Fibroblast of the aortic adventitia (primary cell): ENCODE measurements around the gene PROCA1. TPM values are rescaled to one million over a fixed set of nuclear protein-coding genes. Genes with fewer than 3 reads are reported as not detected.

ENCODE experiments used
- DNase-seq: peaks from one replicate; pipeline ENCODE4 v3.0.0-alpha.2; 2010; ENCODE audit warnings: low read depth
- H3K4me3 ChIP-seq: 2 replicates; pipeline ENCODE4 v1.5.1; 2011; ENCODE audit warnings: low read depth, mild to moderate bottlenecking, control low read depth, low read length, moderate library complexity
- CTCF ChIP-seq: IDR thresholded peaks from 2 replicates; pipeline ENCODE4 v1.5.1; 2011; ENCODE audit warnings: mild to moderate bottlenecking, low read length, control low read depth, inconsistent platforms; ENCODE audit not compliant: insufficient read depth
- total RNA-seq: library from RNA; depleted of rRNA; stranded (reverse); fragments of >200 nt; gene quantifications from 2 replicates; pipeline ENCODE4 v1.2.3, GENCODE V29; 2012; ENCODE audit warnings: low replicate concordance

Gene PROCA1
- total RNA-seq, 1 donor = 1.5 TPM

DNA sequence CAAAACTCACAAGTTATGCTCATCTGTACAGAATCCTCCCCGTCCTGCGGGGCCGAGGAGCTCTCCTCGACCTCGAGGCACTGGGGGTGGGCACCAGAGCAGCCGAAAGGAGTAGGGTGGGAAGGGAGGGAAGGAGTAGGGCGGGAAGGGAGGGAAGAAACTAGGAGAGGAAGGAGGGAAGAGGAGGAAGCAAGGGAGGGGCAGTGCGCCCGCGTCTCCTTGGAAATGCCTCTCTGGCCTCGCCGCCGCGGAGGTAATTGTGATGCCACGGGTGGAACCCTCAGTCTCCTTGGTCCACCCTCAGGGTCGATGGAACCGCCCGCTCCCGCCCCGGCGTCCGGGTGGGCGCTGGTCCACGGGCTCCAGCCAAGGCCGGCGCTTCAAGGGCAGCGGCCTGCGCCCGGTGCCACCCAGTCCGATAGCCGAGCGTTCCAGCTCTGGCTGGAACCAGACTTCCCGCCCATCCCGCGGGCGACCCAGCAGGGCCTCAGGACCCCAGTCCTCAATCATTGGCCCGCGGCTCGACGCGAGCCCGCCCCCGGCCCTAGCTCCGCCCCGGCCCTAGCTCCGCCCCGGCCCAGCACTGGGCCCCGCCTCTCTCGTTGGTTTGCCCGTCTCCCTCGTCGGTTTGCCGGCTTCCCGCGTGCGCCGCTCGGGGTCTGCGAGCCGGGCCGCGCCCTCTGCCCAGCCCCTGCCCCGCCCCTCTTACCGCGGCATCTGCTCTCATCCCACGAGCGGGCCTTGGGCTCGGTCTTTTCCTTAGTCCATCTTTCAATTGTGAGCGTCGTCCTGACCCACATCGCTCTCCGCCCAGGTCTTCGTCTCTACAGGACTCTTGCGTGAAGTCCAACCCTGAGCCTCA is 596 bp downstream of the PROCA1 start:
- peak overlapping the region; percentile 64 for H3K4me3 ChIP-seq
- no peak for TF ChIP-seq CTCF
- peak; percentile 76 for DNase-seq

DNA sequence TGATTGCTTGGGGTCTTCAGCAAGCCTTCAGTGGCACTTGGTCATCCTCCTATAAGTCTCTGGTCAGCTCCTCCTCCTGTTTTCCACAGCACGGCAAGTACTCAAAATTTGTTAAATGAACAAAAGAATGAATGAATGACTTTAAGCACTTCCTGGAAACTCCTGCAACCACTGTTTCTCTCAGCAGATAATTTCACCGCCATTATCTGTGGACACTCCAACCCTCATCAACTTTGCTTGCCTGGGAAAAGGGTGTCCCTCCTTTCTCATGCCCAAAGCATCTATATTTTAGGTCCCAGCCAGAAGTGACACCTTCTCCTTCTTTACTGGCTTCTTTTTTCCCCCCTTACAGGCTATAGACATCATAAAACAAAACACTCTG is 4.4 kb downstream of the PROCA1 start:
- no peak for DNase-seq
- H3K4me3 ChIP-seq = no peak overlapping the region
- TF ChIP-seq CTCF = no peak

GRCh38 chr17:28706471-28707338 is 5.0 kb downstream of the PROCA1 start:
- H3K4me3 ChIP-seq = no peak overlapping the region
- TF ChIP-seq CTCF = no peak
- no peak for DNase-seq

- H3K4me3 ChIP-seq = no peak overlapping the region
- DNase-seq = no peak
- TF ChIP-seq CTCF = no peak
These were observed 5.9 kb downstream of the PROCA1 start for GRCh38 chr17:28705728-28706334.

GRCh38 chr17:28705074-28705659 is 6.5 kb downstream of the PROCA1 start:
- DNase-seq = no peak
- no peak overlapping the region for H3K4me3 ChIP-seq
- TF ChIP-seq CTCF = no peak

DNA sequence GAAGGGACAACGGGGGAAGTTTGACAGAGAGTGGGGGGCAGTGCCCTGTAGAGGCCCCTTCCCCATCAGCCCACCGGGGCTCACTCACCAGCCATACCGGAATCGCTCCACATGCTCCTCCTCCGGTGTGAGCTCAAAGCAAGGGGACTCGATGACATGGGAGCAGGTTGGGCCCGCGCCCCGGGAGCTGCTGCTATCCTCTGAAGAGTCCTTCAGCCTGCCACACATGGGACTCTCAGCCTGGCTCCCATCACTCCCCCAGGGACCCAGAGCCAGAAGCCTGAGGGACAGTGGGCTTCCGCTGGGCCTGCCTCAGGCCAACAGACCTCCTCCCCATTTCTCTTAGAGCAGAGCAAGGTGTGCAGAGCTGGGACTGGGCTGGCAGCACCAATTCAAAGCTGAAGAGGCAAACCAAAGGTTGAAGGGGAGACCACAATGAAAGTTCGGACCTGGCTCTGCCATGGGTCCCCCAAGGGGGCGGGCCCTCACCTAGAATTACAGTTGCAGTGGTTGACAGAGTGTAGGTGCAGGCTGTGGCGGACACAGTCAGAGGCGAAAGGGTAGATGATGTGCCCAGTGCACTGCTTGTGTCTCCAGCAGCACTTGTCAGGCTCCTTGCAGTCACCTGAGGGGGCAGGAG is 7.3 kb downstream of the PROCA1 start:
- no peak overlapping the region for H3K4me3 ChIP-seq
- TF ChIP-seq CTCF = no peak
- DNase-seq = no peak
